K562 (cell line): ENCODE results near the gene HAPSTR1. TPM values are rescaled to one million over a fixed set of nuclear protein-coding genes. Genes with fewer than 3 reads are reported as not detected.

Experiments
- ATAC-seq: fragments of 200-7000 bp; cut with Tn5 transposase; 3 replicates; pipeline ENCODE4 v1.9.1; 2020; ENCODE audit warnings: moderate library complexity
- BruUV-seq: library from RNA; stranded (reverse); fragments of 400-500 nt; replicated peaks from 2 replicates; lab custom pipeline; 2021; lab: Mats Ljungman, UMichigan
- CTCF ChIA-PET: fragments of 300-600 bp; formaldehyde crosslinking; extraction: SDS; loops from one replicate; lab custom pipeline; 2021; ENCODE audit warnings: low intra/inter-chr PET ratio; lab: Yijun Ruan, JAX
- POLR2A ChIA-PET: fragments of 300-600, 350-650 bp; sonication (Branson Sonifier 250); formaldehyde crosslinking; extraction: SDS; loops from one replicate; lab custom pipeline; 2021; ENCODE audit warnings: antibody characterized with exemption, inconsistent platforms; lab: Yijun Ruan, JAX
- DNase-seq, 4 experiments: peaks; one replicate each; pipeline versions ENCODE4 v3.0.0 to v3.0.0-alpha.2; 2011 to 2018; ENCODE audit warnings: low spot score in 3 of 4, mixed read lengths in 3 of 4; ENCODE audit errors: extremely low read depth in 1 of 4
- FAIRE-seq: peaks from 2 replicates; lab custom pipeline; 2011; peaks lifted over from hg19 to GRCh38; lab: Jason Lieb, UNC
- H2AFZ ChIP-seq: 2 replicates; pipeline ENCODE4 v1.6.0; 2011; ENCODE audit warnings: low read depth, low read length, control low read depth, inconsistent platforms
- H3K27ac ChIP-seq: fragments of 200-600 bp; 3 replicates; pipeline ENCODE4 v1.8.0; 2011; ENCODE audit warnings: low read depth, mild to moderate bottlenecking, control low read depth, inconsistent platforms, low read length, moderate library complexity, mixed read lengths; ENCODE audit errors: extremely low read depth
- H3K27me3 ChIP-seq, 2 experiments: fragments of 300-600 bp in 1 of 2; 2 replicates in 1 of 2; 3 replicates in 1 of 2; pipeline versions ENCODE4 v1.6.0 to v1.8.0; 2011; ENCODE audit warnings: inconsistent platforms in 2 of 2, low read length in 2 of 2, mild to moderate bottlenecking in 1 of 2, mixed read lengths in 1 of 2, moderate library complexity in 1 of 2; ENCODE audit not compliant: control insufficient read depth in 2 of 2, insufficient read depth in 2 of 2
- H3K36me3 ChIP-seq: fragments of 300-600 bp; 3 replicates; pipeline ENCODE4 v1.8.0; 2011; ENCODE audit warnings: mild to moderate bottlenecking, low read length, inconsistent platforms; ENCODE audit not compliant: control insufficient read depth, insufficient read depth
- H3K4me1 ChIP-seq, 2 experiments: fragments of 200-600 bp in 1 of 2; replicated peaks in 1 of 2; 2 replicates in 1 of 2; 3 replicates in 1 of 2; pipeline versions ENCODE4 v1.5.1 to v1.8.0; 2011; ENCODE audit warnings: inconsistent platforms in 2 of 2, low read length in 2 of 2, mild to moderate bottlenecking in 1 of 2, mixed read lengths in 1 of 2, moderate library complexity in 1 of 2; ENCODE audit not compliant: control insufficient read depth in 2 of 2, insufficient read depth in 2 of 2
- H3K4me2 ChIP-seq: 2 replicates; pipeline ENCODE4 v1.6.1; 2011; ENCODE audit warnings: low read length, control low read depth, inconsistent platforms, mixed read lengths; ENCODE audit not compliant: insufficient read depth
- H3K4me3 ChIP-seq: fragments of 200-600 bp; sonication (generic), shearing (Covaris generic); 2 replicates; pipeline ENCODE4 v1.5.1; 2016; ENCODE audit warnings: control low read depth, inconsistent platforms
- H3K79me2 ChIP-seq: fragments of 200-600 bp; 3 replicates; pipeline ENCODE4 v1.8.0; 2011; ENCODE audit warnings: low read length, inconsistent platforms; ENCODE audit not compliant: control insufficient read depth, insufficient read depth
- H3K9ac ChIP-seq, 2 experiments: 2 replicates each; pipeline versions ENCODE4 v1.6.0 to v1.6.1; 2011; ENCODE audit warnings: low read depth in 2 of 2, low read length in 2 of 2, control low read depth in 1 of 2, inconsistent platforms in 1 of 2, mild to moderate bottlenecking in 1 of 2, mixed read lengths in 1 of 2; ENCODE audit not compliant: insufficient read depth in 1 of 2
- H3K9me1 ChIP-seq: one replicate; pipeline ENCODE4 v1.6.0; 2011; ENCODE audit warnings: inconsistent platforms, mild to moderate bottlenecking, low read length, moderate library complexity; ENCODE audit not compliant: control insufficient read depth, insufficient read depth
- H3K9me3 ChIP-seq: replicated peaks from 2 replicates; pipeline ENCODE4 v1.5.1; 2011; ENCODE audit warnings: low read depth, low read length, inconsistent platforms; ENCODE audit not compliant: control insufficient read depth, insufficient read depth
- H4K20me1 ChIP-seq: replicated peaks from 2 replicates; pipeline ENCODE4 v1.6.1; 2011; ENCODE audit warnings: low read length, inconsistent platforms, mixed read lengths; ENCODE audit not compliant: control insufficient read depth, insufficient read depth
- CBFA2T2 ChIP-seq: fragments of 450-650 bp; conservative IDR thresholded peaks from 2 replicates; pipeline ENCODE4 v1.6.1; 2017; ENCODE audit warnings: mild to moderate bottlenecking
- CCNT2 ChIP-seq: IDR thresholded peaks from 2 replicates; pipeline ENCODE4 v1.6.1; 2011; ENCODE audit warnings: borderline replicate concordance, low read depth, mild to moderate bottlenecking, moderate library complexity, mixed read lengths, low read length; ENCODE audit not compliant: insufficient read length; ENCODE audit errors: extremely low read depth
- ETS1 ChIP-seq: conservative IDR thresholded peaks from 2 replicates; pipeline ENCODE4 v1.6.1; 2011; ENCODE audit warnings: low read depth, mild to moderate bottlenecking, low read length; ENCODE audit not compliant: control insufficient read depth
- FOSL1 ChIP-seq: fragments of 200-800 bp; sonication (Bioruptor generic); conservative IDR thresholded peaks from 2 replicates; pipeline ENCODE4 v1.6.1; 2016; ENCODE audit warnings: missing genetic modification characterization, missing compliant biosample characterization
- JUND ChIP-seq, 2 experiments: IDR thresholded peaks; 2 replicates in 1 of 2; 3 replicates in 1 of 2; pipeline ENCODE4 v1.6.1; 2011; ENCODE audit warnings: borderline replicate concordance in 2 of 2, low read depth in 2 of 2, low read length in 2 of 2, improper control_type of control experiment in 1 of 2, missing biosample characterization in 1 of 2, missing genetic modification characterization in 1 of 2, missing genetic modification reagents in 1 of 2
- KHSRP ChIP-seq: fragments of 450-650 bp; IDR thresholded peaks from 2 replicates; pipeline ENCODE4 v1.6.1; 2017
- POLR2AphosphoS5 ChIP-seq: IDR thresholded peaks from 2 replicates; pipeline ENCODE4 v1.6.1; 2011; ENCODE audit warnings: mild to moderate bottlenecking, low read depth, low read length, moderate library complexity; ENCODE audit not compliant: control insufficient read depth, insufficient read depth
- POLR2B ChIP-seq: fragments of 450-650 bp; IDR thresholded peaks from 2 replicates; pipeline ENCODE4 v1.6.1; 2018; ENCODE audit warnings: low read depth; ENCODE audit not compliant: partially characterized antibody
- PTTG1 ChIP-seq: fragments of 450-650 bp; IDR thresholded peaks from 2 replicates; pipeline ENCODE4 v1.6.1; 2016; ENCODE audit warnings: low read depth, mild to moderate bottlenecking, missing genetic modification characterization, missing compliant biosample characterization
- RNF219 ChIP-seq: fragments of 250-450 bp; sonication (Bioruptor Pico); IDR thresholded peaks from 2 replicates; pipeline ENCODE4 v1.5.0; 2022; ENCODE audit warnings: mild to moderate bottlenecking
- TBL1XR1 ChIP-seq, 2 experiments: IDR thresholded peaks; 2 replicates each; pipeline ENCODE4 v1.6.1; 2012; ENCODE audit warnings: improper control_type of control experiment in 2 of 2, low read length in 2 of 2, mild to moderate bottlenecking in 1 of 2
- ZMIZ1 ChIP-seq, 2 experiments: fragments of 150-350 bp in 1 of 2; IDR thresholded peaks; 2 replicates each; pipeline ENCODE4 v1.6.1; 2012 to 2016; ENCODE audit warnings: low read depth in 2 of 2, low read length in 2 of 2, mild to moderate bottlenecking in 1 of 2, moderate library complexity in 1 of 2
- WGBS: fragments of 100-300 bp; shearing (Covaris generic); methylation state at CpG from one replicate; pipeline ENCODE4 v1.1.6; 2016; ENCODE audit warnings: low coverage, mixed read lengths; ENCODE audit not compliant: insufficient coverage; ENCODE audit errors: missing lambda C conversion rate; 5-methylcytosine and 5-hydroxymethylcytosine counted together
- in situ Hi-C: fragments of 300-500 bp; cut with MboI; formaldehyde crosslinking; loops from 4 replicates; pipeline ENCODE4 v1.15.0; 2018; ENCODE audit warnings: inconsistent platforms, mixed read lengths
- intact Hi-C: fragments of 100-400 bp; cut with micrococcal nuclease; formaldehyde crosslinking; loops from 2 replicates; pipeline ENCODE4 v1.14.2; 2022
- polyA plus RNA-seq, 8 experiments: library from polyadenylated mRNA; depleted of rRNA in 4 of 8; stranded (reverse) in 5 of 8; unstranded in 3 of 8; fragments of >200 nt; fragmentation: Nextera tagmentation in 2 of 8; fragmentation: Illumina TruSeq in 1 of 8; extraction: Ambion mirVana in 2 of 8; extraction: Trizol in 1 of 8; gene quantifications; 2 replicates each; pipeline versions ENCODE4 v1.2.1 to v1.2.3, GENCODE V29; 2011 to 2014; ENCODE audit warnings: inconsistent platforms in 1 of 8, missing spikeins in 1 of 8
- total RNA-seq, 7 experiments: library from RNA; depleted of rRNA in 6 of 7; stranded (reverse); fragments of >200 nt in 6 of 7; fragmentation: Illumina TruSeq in 2 of 7; extraction: Trizol in 2 of 7; gene quantifications; 2 replicates each; pipeline versions ENCODE4 v1.2.1 to v1.2.3, GENCODE V29; 2011 to 2021; ENCODE audit warnings: low replicate concordance in 1 of 7

HAPSTR1 gene
- total and polyA plus RNA-seq, 9 of the 15 experiments (the other 6 are each of a cell fraction or from before 2014, with no cell fraction given), result 10.8 to 67.9 (median 36.5) TPM

- Histone ChIP-seq H3K9ac (no peak overlapping the region), H3K4me2 (no peak overlapping the region), H3K79me2 (peaks cover 100% of the 10 kb centered on the region), H3K36me3 (peaks cover 98% of the 10 kb centered on the region), H3K27me3 (no peaks in the 10 kb centered on the region), H3K4me3 (no peak overlapping the region), H3K9me1 (peaks cover 21% of the 10 kb centered on the region), H3K9me3 (no peaks in the 10 kb centered on the region), H3K27ac (no peak overlapping the region), H2AFZ (no peak overlapping the region), H4K20me1 (peaks cover 74% of the 10 kb centered on the region), H3K4me1 (peaks cover 2 to 32% of the 10 kb centered on the region in 2 experiments; a peak in 4 of 5 replicates)
- in situ Hi-C loops (no loop called here), intact Hi-C loops (no loop called here)
- FAIRE-seq, result peak; percentile 26
- TF ChIP-seq TBL1XR1 (IDR thresholded peaks at IDR 0.05; ENCODE audit: low read length in 2 of 2), result no peak
- TF ChIP-seq JUND (IDR thresholded peaks at IDR 0.05; ENCODE audit: borderline replicate concordance, low read depth, low read length), result no peak
- no peak for TF ChIP-seq JUND (tag; IDR thresholded peaks at IDR 0.05; ENCODE audit: borderline replicate concordance, low read depth, low read length)
- no peak for TF ChIP-seq RNF219 (CRISPR knock-in tag)
- no peak for TF ChIP-seq KHSRP
- TF ChIP-seq CCNT2, result no peak
- no peak for TF ChIP-seq ZMIZ1 (IDR thresholded peaks at IDR 0.05; ENCODE audit: low read depth in 2 of 2, low read length in 2 of 2)
- peak; percentile 13 for TF ChIP-seq POLR2B
- no peak for TF ChIP-seq PTTG1 (tag)
- no peak for TF ChIP-seq POLR2AphosphoS5
- no peak for TF ChIP-seq ETS1
- no peak for TF ChIP-seq CBFA2T2
- TF ChIP-seq FOSL1 (tag), result 0 out of 2 replicates have a peak, but pooled peaks have one; percentile 23
- CTCF ChIA-PET, result no interaction called here
- no TSS peak for BruUV-seq
- POLR2A ChIA-PET, result interaction anchor here (0.6 to 2.0 kb wide), 6 partner anchors 9 to 454 kb away, joined by 3 to 10 read pairs (median 4); no protein-coding TSS in a partner anchor
- no peak for DNase-seq
- ATAC-seq, result peak; percentile 6; the same call in 2 of the 3 replicates
- WGBS, result 82% methylated on average over 9 of the region's 9 CpGs
Measured at GRCh38 chr16:9107025-9107970, 15.9 kb downstream of the HAPSTR1 start.
